NCI-H226 (cell line): ENCODE results near the gene DIRAS1.
"Not testable (repeated sequence)": the region's sequence is repeated elsewhere in the genome, so short reads cannot be mapped to it uniquely, and the experiment has no call there.

Experiments used
- DNase-seq: peaks from one replicate; pipeline ENCODE4 v3.0.0-alpha.2; 2015

Gene DIRAS1

GRCh38 chr19:2703691-2704216 is 17.4 kb downstream of the DIRAS1 start:
- DNase-seq: no peak

DNA sequence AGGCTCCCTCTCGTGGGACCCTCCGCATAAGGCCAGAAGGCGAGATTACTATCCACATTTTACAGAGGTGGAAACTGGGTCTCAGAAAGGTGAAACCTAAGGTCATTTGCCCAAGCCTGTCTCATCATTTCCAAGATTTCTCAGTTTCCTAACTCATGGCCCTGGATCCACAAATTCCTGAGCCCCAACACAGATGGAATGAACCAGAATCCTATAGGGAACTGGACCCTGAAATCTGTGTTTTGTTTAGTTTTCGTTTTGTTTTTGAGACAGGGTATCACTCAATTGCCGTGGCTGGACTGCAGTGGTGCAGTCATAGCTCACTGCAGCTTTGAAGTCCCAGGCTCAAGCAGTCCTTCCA is 18.1 kb downstream of the DIRAS1 start:
- no peak for DNase-seq

GRCh38 chr19:2702170-2703076 is 18.7 kb downstream of the DIRAS1 start, which contains the start of gene GNG7:
Gene GNG7 (minus strand): TSS chr19:2702694. CDS start chr19:2520688, 182,006 bp downstream.
- DNase-seq: peak; percentile 78

DNA sequence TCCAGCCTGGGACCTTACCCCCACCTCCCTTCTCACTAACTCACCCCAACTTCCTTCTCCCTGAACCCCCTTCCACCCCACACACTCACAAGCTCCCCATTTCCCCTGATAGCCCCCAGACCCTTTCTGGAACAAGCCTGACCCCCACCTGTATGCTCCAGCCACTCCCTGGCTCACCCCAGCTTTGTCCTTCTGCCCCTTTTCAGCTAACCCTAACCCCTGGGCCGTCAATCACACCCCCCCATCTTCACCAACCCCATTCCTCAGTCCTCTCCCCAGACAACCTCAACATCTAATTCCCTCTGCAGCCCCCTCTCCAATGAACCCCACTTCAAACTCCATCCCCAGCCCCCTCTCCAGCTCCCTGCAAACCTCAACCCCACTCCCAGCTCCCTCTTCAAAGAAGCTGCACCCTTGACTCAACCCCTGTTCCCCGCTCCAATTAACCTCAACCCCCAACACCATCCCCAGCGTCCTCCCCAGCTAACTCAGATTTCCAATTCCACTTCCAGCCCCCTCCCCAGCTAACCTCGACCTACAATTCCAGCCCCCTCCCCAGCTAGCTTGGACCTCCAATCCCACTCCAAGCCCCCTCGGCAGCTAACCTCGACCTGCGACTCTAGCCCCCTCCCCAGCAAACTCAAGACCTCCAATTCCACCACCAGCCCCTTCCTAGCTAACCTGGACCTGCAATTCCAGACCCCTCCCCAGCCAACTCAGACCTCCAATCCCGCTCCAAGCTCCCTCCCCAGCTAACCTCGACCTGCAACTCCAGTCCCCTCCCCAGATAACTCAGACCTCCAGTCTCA is 19.6 kb downstream of the DIRAS1 start:
- DNase-seq: no peak

GRCh38 chr19:2700660-2701360 is 20.4 kb downstream of the DIRAS1 start:
- DNase-seq: no peak

GRCh38 chr19:2699413-2700140 is 21.6 kb downstream of the DIRAS1 start:
- DNase-seq: no peak

DNA sequence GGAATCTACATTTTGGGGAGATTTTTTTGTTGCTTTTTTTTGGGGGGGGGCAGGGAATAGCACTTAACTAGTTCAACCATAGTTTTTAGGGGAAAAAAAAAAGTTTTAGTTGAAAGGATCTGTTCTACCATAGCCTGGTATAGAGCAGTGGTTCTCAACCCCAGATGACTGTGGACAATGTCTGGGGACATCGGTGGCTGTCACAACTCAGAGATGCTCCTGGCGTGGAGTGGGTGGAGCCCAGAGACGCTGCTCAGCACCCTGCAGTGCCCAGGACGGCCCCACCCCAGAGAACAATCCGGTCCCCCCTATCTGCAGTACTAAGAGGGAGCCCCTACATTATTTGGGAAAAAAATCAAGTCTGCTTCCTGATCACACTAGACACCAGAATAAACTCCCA is 27.0 kb downstream of the DIRAS1 start:
- no peak for DNase-seq

DNA sequence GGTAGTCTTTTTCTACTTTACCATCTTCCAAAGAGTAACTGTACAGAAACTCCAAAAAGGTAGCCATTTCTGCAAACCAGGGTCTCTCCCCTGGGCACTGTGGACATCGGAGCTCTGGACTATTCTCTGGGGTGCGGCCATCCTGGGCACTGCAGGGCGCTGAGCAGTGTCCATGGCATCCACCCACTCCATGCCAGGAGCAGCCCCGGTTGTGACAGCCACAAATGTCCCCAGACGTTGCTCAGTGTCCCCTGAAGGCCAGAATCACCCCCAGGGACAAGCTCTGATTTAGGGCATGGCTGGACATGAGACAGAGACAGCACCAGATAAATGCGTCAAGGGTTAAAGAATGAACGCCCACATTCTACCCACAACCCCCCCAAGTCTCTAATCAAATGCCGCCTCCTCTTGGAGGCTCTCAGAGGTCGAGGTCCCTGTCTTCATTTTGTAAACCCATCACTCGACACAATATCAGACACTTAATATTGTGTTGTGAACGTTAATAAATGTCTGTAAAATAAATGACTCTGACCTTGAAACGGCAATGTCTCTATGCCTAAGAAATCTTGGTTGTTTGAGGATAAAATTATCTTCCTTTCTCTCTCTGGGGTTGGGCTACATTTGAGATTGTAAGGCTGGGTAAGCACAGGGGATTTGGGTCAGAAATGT is 27.5 kb downstream of the DIRAS1 start:
- DNase-seq: no peak

DNA sequence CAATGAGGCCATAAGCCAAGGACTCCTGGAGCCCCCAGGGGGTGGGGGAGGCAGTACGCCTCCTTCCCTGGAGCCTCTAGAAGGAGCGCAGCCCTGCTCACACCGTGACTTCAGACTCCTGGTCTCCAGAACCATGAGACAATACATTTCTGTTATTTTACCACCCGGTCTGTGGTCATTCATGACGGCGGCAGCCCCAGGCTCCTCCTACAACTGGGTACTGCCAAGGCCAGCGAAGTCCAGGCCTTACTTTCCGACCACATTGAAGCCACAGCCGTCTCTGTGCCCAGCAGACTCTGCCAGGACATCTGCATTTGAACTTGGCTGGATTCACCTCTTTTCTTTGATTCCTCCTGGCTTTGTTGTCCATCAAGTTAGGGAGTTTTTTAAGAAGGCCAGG is 29.2 kb downstream of the DIRAS1 start:
- no peak for DNase-seq

- no peak for DNase-seq
These were observed 30.3 kb downstream of the DIRAS1 start for GRCh38 chr19:2690856-2691255.

DNA sequence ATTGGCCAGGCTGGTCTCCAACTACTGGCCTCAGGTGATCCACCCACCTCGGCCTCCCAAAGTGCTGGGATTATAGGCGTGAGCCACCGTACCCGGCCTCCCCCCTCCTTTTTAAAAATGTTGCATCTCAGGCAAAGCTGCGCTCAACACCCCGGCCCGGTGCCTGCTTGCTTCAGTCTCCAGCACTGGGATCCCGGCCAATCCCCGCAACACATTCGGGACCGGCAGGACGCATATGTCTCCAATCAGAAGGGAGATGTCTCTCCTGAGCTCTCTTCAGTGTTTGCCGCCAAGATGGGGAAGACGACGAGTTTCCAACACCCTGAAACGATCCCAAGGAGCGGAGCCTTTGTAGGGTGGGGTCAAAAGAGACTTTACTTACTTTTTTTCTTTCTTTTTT is 34.8 kb downstream of the DIRAS1 start:
- DNase-seq: no peak

DNA sequence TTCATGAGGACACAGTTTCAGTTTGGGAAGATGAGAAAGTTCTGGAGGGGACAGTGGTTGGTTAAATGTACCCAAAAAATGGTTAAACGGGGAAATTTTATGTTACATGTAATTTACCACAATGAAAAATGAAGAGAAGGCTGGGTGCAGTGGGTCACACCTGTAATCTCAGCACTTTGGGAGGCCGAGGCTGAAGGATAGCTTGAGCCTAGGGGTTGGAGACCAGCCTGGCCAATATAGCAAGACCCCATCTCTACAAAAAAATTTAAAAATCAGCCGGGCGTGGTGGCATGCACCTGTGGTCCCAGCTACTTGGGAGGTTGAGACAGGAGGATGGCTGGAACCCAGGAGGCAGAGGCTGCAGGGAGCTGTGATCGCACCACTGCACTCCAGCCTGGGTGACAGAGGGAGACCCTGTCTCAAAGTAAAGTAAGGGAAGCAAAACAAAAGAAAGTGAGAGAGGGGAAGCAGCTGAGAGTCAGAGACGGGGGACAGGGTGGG is 35.9 kb downstream of the DIRAS1 start:
- no peak for DNase-seq

- no peak for DNase-seq
These were observed 37.7 kb downstream of the DIRAS1 start for GRCh38 chr19:2683430-2684003.

- DNase-seq: no peak
These were observed 40.4 kb downstream of the DIRAS1 start for GRCh38 chr19:2680808-2681207.

DNA sequence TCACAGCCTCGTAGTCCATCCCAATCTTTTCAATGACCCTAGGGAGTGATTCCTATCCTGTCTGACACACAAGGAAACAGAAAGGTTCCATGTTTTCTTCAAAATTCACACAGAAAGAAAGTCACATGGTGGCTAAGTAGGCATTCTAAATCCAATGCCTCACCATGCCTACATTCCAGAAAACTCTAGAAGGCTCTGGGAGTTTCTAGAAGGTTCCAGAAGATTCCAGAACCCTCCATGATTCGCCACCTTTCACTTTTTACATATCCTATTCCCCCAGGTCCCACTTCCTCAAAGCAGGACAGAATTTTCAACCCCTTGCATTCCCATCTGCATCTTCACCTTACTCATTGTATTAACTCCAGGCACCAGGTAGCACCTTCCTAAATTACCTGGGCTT is 41.7 kb downstream of the DIRAS1 start:
- no peak for DNase-seq

- not testable (repeated sequence) for DNase-seq
These were observed 42.2 kb downstream of the DIRAS1 start for GRCh38 chr19:2678948-2679347.

GRCh38 chr19:2678044-2678671 is 43.0 kb downstream of the DIRAS1 start:
- DNase-seq: no peak

- no peak for DNase-seq
These were observed 44.3 kb downstream of the DIRAS1 start for GRCh38 chr19:2676823-2677222.

- no peak for DNase-seq
These were observed 45.3 kb downstream of the DIRAS1 start for GRCh38 chr19:2675892-2676291.

DNA sequence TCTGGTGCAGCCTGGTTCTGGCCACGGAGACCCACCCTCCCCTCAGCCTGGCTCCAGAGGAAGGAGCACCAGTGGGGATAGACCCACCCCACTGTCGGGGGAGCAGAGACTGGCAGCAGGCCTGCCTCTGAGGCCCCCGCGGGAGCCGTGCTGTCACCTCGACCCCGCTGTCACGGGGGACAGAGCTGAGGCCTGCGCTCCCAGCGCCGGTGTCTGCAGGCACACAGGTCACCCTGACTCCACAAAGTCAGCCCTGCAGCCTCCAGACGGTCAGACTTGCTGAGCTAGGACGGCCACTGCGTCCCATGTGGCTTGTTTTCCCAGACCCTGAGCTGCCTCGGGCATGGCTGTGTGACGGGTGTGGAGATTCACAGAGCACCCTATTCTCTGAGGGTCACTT is 51.0 kb downstream of the DIRAS1 start:
- no peak for DNase-seq
